Testis (tissue), 2 donors: ENCODE measurements around the gene HSPBP1.

Experiments used
- CTCF ChIP-seq, 3 experiments: fragments of 450-650 bp in 2 of 3; fragments of 200-600 bp in 1 of 3; sonication (generic) in 1 of 3; IDR thresholded peaks; one replicate each; pipeline ENCODE4 v1.5.1; 2016 to 2019; ENCODE audit warnings: antibody characterized with exemption in 3 of 3, mild to moderate bottlenecking in 2 of 3, moderate library complexity in 1 of 3
- POLR2A ChIP-seq: fragments of 450-650 bp; IDR thresholded peaks from one replicate; pipeline ENCODE4 v1.6.1; 2017; ENCODE audit warnings: antibody characterized with exemption, mild to moderate bottlenecking, moderate library complexity

- TF ChIP-seq CTCF (IDR thresholded peaks at IDR 0.05) (no peak), POLR2A (no peak)
Observed at GRCh38 chr19:55231391-55232285, 48.3 kb downstream of the HSPBP1 start.
